Muscle of leg (tissue), 16 donors: ENCODE data around the gene ZDHHC14. TPM values are rescaled to one million over a fixed set of nuclear protein-coding genes. Genes with fewer than 3 reads are reported as not detected.
"Not testable (repeated sequence)": the region's sequence is repeated elsewhere in the genome, so short reads cannot be mapped to it uniquely, and the experiment has no call there.

Experiments used
- DNase-seq: peaks from one replicate; pipeline ENCODE4 v3.0.0; 2013
- H3K27ac ChIP-seq: one replicate; pipeline ENCODE4 v1.5.1; 2013; ENCODE audit warnings: mild to moderate bottlenecking, low read length, control low read depth
- H3K27me3 ChIP-seq: one replicate; pipeline ENCODE4 v1.6.1; 2013; ENCODE audit warnings: low read length; ENCODE audit not compliant: control insufficient read depth, insufficient read depth
- H3K36me3 ChIP-seq: one replicate; pipeline ENCODE4 v1.6.1; 2013; ENCODE audit warnings: low read length; ENCODE audit not compliant: control insufficient read depth, insufficient read depth
- H3K4me1 ChIP-seq: one replicate; pipeline ENCODE4 v1.6.1; 2013; ENCODE audit warnings: low read length; ENCODE audit not compliant: control insufficient read depth, insufficient read depth
- H3K4me3 ChIP-seq: one replicate; pipeline ENCODE4 v1.5.1; 2013; ENCODE audit warnings: low read length, control low read depth
- H3K9me3 ChIP-seq: replicated peaks from 2 replicates; pipeline ENCODE4 v1.6.1; 2013; ENCODE audit warnings: low read depth, low read length; ENCODE audit not compliant: control insufficient read depth
- WGBS: methylation state at CpG from one replicate; pipeline ENCODE4 v1.1.5; 2013; ENCODE audit warnings: missing lambda C conversion rate; ENCODE audit not compliant: insufficient coverage; 5-methylcytosine and 5-hydroxymethylcytosine counted together
- long read RNA-seq, 11 donors: transcript quantifications; one replicate each; lab custom pipeline, GENCODE V29; 2026
- polyA plus RNA-seq, 8 donors: library from polyadenylated mRNA; unstranded; fragments of 120-200 nt; gene quantifications; one replicate each; pipeline versions ENCODE4 v1.2.1 to v1.2.3, GENCODE V29; 2013; ENCODE audit warnings: inconsistent platforms in 1 of 8, low replicate concordance in 1 of 8; ENCODE audit not compliant: insufficient read length in 8 of 8, insufficient read depth in 1 of 8
- total RNA-seq: library from RNA; stranded (reverse); fragments of 120-200 nt; gene quantifications from one replicate; pipeline ENCODE4 v1.2.4, GENCODE V29; 2013

Gene ZDHHC14
- total RNA-seq (3.4 TPM), polyA plus RNA-seq (1 to 10 TPM; 4.0 to 8.9 (median 6.1) TPM)
- long read RNA-seq, donor 1, full-length matches to known transcripts: 1 of 1 reads
- long read RNA-seq, donor 1, partial matches to known transcripts: 0 of 1 reads
- long read RNA-seq, donor 1, other reads (novel, unspliced or antisense): 0 of 1 reads
- long read RNA-seq, donor 2: 0 reads
- long read RNA-seq, donor 3, full-length matches to known transcripts: 3 of 3 reads
- long read RNA-seq, donor 3, partial matches to known transcripts: 0 of 3 reads
- long read RNA-seq, donor 3, other reads (novel, unspliced or antisense): 0 of 3 reads
- long read RNA-seq, donor 4: 0 reads
- long read RNA-seq, donor 5, full-length matches to known transcripts: 2 of 2 reads
- long read RNA-seq, donor 5, partial matches to known transcripts: 0 of 2 reads
- long read RNA-seq, donor 5, other reads (novel, unspliced or antisense): 0 of 2 reads
- long read RNA-seq, donor 6, partial matches to known transcripts: 0 of 1 reads
- long read RNA-seq, donor 6, other reads (novel, unspliced or antisense): 0 of 1 reads
- long read RNA-seq, donor 7: 0 reads
- long read RNA-seq, donor 8, full-length matches to known transcripts: 1 of 1 reads
- long read RNA-seq, donor 8, partial matches to known transcripts: 0 of 1 reads
- long read RNA-seq, donor 8, other reads (novel, unspliced or antisense): 0 of 1 reads
- long read RNA-seq, donor 9: 0 reads
- long read RNA-seq, donor 10: 0 reads
- long read RNA-seq, donor 11: 0 reads

DNA sequence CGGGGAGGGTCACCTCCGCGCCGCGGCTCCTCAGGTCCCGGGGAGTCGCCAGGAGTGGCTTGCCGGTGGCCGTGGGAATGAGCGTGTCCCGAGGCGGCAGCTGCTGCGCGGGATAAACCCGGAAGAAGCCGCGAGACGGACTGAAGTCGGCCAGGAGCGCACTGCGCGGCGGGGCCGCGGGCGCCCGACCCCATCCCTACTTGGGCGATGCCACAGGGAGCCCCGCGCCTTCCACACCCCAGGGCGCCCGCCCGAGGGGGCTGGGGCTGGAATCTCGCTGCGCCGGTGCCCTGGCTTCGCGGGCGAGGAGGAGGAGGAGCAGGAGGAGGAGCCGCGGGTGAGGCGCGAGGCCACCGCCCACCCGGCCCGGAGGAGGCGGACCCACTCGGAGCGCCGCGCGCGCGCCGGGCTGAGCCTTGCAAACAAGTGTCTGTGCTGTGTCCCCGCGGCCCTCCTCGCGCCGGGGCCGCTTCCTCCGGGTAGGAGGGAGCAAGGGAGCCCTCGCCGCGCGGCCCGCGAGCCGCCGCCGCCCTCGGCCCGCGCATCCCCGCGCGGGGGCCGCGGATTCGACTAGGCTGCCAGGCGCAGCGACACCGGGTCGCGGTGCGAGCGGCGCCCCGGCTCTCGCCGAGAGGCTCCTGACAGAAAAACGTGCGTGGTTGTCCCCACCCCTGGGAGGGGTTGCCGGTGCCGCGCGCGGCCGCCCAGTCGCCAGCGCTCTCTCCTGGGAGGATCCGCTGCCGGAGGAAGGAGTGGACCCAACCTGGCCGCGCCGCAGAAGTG is at the start of gene ZDHHC14:
Gene ZDHHC14, plus strand, starts transcription at position 412 of the 783 bp plus-strand sequence.
- peak; percentile 94 for DNase-seq
- WGBS: under 1% methylated on average over 106 of the region's 106 CpGs
- peak within 1 kb of the TSS; percentile 88 for H3K4me3 ChIP-seq
- H3K27ac ChIP-seq: peak within 1 kb of the TSS; percentile 91
- no peaks in the 10 kb centered on the region for H3K36me3 ChIP-seq
- no peaks in the 10 kb centered on the region for H3K27me3 ChIP-seq
- peaks cover 9% of the 10 kb centered on the region for H3K4me1 ChIP-seq
- no peaks in the 10 kb centered on the region for H3K9me3 ChIP-seq

DNA sequence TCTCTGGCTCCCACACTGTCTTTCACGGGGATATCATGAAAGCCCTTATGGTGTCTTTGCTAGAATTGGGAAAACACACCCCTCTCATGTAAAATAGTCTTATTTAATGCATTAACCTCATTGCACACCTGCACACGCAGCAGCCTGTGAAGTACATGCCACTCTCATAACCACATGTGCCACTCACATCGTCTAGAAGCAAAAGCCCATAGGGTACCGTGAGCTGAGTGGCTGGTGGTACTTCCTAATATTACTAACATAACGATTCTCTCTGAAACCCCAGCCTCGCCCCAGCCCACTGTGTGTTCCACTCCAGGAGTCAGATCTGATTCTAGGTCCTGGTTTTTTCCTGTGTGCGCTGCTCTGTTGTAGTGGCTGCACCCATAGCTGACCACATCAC is 48.2 kb upstream of the ZDHHC14 start:
- Histone ChIP-seq H3K9me3 (no peaks in the 10 kb centered on the region), H3K27ac (no peak overlapping the region), H3K27me3 (peaks cover 7% of the 10 kb centered on the region), H3K36me3 (no peaks in the 10 kb centered on the region), H3K4me3 (no peak overlapping the region), H3K4me1 (no peaks in the 10 kb centered on the region)
- DNase-seq: no peak
- WGBS: 94% methylated on average over 3 of the region's 7 CpGs

DNA sequence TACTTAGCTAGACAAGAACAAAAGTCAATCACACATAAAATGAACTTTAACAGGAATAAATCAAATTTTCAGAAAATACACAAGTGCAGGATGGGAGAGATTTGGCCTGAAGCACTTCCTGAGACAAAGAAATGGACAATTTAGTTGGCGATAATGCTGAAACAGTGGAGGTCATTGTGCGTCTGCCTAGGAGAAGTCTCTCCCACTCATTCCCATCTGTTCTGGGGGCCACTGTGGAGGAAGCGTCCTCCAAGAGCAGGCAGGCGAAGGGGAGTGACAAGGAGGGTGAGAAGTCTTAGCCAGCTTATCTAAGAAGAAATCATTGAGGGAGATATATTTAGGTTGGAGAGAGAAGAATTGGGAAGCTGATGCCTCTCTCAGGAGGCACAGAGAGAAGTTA is 47.5 kb upstream of the ZDHHC14 start:
- Histone ChIP-seq H3K4me3 (no peak overlapping the region), H3K36me3 (no peaks in the 10 kb centered on the region), H3K9me3 (no peaks in the 10 kb centered on the region), H3K4me1 (no peaks in the 10 kb centered on the region), H3K27ac (no peak overlapping the region), H3K27me3 (peaks cover 7% of the 10 kb centered on the region)
- DNase-seq: no peak
- WGBS: no CpG with 5 or more reads among the region's 4 CpGs

DNA sequence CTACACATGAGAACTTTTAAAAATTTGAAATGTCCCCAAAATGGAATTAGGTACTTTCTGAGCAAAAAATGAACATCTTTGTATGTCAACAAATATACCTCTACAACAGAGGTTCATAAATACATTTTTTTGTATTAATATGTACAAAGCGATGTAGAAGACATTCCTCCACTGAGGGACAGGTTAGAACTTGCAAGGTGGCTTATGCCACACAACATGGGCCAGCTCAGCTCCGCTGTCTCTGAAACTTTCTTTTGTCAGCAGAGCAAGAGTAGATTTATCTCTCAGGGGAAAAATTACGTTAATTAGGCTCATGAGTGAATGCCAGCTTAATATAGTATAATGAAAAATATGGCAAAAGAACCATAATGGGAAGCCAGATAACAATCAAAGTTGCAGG is 47.0 kb upstream of the ZDHHC14 start:
- Histone ChIP-seq H3K27ac (no peak overlapping the region), H3K9me3 (no peaks in the 10 kb centered on the region), H3K27me3 (peaks cover 7% of the 10 kb centered on the region), H3K36me3 (no peaks in the 10 kb centered on the region), H3K4me3 (no peak overlapping the region), H3K4me1 (no peaks in the 10 kb centered on the region)
- WGBS: 100% methylated on average over 1 of the region's 3 CpGs
- DNase-seq: no peak

DNA sequence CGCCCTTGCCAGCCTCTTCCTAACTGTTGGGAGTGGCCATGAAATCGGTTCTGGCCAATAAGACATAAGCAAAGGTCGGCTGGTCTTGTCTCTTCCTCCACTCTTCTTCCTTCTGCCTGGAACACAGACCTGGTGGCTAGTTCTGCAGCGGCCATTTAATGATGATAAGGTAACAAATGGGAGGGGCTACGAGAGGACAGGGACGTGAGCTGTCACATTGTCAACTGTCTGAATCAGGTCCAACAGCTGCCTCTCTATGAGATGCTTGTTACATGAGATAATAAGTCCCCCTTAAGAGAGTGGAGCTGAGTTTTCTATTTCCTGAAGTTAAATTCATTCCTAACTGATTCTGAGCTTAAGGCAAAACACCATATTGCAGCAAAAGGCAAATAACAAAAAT is 45.2 kb upstream of the ZDHHC14 start:
- peak; percentile 42 for DNase-seq
- Histone ChIP-seq H3K36me3 (no peaks in the 10 kb centered on the region), H3K27ac (no peak overlapping the region), H3K9me3 (no peaks in the 10 kb centered on the region), H3K4me3 (no peak overlapping the region), H3K4me1 (no peaks in the 10 kb centered on the region), H3K27me3 (peaks cover 3% of the 10 kb centered on the region)
- WGBS: 28% methylated on average over 4 of the region's 6 CpGs

DNA sequence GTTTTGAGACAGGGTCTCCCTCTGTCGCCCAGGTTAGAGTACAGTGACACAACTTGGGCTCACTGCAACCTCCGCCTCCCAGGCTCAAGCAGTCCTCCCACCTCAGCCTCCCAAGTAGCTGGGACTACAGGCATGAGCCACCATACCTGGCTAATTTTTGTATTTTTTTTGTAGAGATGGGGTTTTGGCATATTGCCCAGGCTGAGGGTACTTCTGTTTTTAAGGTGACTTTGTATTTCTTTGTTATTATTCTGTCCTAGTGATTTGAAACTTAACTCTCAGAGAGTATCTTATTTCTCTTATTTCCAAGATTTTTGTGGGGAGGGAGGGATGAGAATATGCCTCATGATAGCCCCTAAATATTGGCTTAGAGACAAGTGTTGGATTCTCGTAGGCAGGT is 43.7 kb upstream of the ZDHHC14 start:
- not testable (repeated sequence) for DNase-seq, H3K4me3 ChIP-seq, H3K36me3 ChIP-seq, H3K4me1 ChIP-seq, H3K27me3 ChIP-seq, H3K27ac ChIP-seq, H3K9me3 ChIP-seq
- WGBS: no CpG with 5 or more reads among the region's 3 CpGs

DNA sequence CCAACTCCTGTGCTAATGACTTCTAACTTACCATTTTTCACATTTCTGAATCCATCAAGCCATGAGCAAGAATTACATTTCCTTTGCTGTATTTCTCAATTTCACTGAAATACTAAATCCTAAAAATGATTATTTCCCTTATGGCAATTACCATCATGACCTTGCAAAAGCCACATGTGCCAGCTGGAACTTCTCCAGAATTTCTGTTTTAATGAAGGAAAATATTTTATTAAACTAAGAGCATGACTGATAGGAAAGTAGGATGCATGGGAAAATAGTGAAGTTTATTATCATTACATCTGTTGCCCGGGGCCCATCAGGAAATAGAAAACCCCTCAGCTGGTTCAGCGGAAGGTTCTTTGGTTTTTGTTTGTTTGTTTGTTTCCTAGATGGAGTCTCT is 43.2 kb upstream of the ZDHHC14 start:
- H3K4me1 ChIP-seq: no peaks in the 10 kb centered on the region
- H3K36me3 ChIP-seq: no peaks in the 10 kb centered on the region
- no peaks in the 10 kb centered on the region for H3K9me3 ChIP-seq
- H3K27me3 ChIP-seq: peaks cover 3% of the 10 kb centered on the region
- DNase-seq: no peak
- WGBS: 100% methylated on average over 1 of the region's 2 CpGs
- H3K27ac ChIP-seq: no peak overlapping the region
- no peak overlapping the region for H3K4me3 ChIP-seq

DNA sequence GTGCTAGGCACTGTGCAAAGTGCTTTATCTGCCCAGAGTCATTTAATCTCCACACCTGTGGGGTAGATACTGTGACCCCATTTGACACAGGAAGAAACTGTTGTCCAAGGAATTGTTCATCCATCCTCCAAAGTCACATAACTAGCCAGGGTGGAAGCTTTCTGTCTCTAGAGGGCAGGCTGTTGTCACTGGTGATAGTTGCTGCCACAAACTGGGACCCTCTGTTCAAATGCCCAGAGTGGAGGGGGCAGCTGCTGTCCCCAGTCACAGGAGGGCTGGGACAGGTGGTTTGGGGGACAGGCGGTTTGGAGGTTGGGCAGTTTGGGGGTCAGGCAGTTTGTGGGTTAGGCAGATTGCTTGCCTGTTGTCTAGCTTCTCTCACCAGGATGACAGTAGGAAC is 41.6 kb upstream of the ZDHHC14 start:
- no peak overlapping the region for H3K4me3 ChIP-seq
- H3K27ac ChIP-seq: no peak overlapping the region
- no peaks in the 10 kb centered on the region for H3K27me3 ChIP-seq
- H3K9me3 ChIP-seq: no peaks in the 10 kb centered on the region
- no peaks in the 10 kb centered on the region for H3K4me1 ChIP-seq
- no peaks in the 10 kb centered on the region for H3K36me3 ChIP-seq
- no peak for DNase-seq
- 86% methylated on average over 1 of the region's 1 CpG for WGBS

DNA sequence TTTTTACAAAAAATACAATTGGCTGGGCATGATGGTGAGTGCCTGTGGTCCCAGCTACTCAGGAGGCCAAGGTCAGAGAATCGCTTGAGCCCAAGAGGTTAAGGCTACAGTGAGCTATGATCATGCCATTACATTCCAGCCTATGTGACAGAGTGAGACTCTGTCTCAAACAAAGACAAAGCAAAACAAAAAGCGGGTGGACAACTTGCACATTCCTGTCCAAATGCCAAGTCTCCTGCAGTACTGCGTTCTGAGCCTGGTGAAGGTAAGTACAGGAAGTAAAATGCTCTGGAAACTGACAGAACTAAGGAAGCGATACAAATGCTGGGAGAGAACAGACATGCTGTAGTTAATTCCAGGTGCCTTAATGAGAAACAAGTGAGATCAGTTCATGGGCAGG is 37.3 kb upstream of the ZDHHC14 start:
- H3K9me3 ChIP-seq: no peaks in the 10 kb centered on the region
- H3K36me3 ChIP-seq: no peaks in the 10 kb centered on the region
- no peak overlapping the region for H3K27ac ChIP-seq
- H3K4me3 ChIP-seq: no peak overlapping the region
- 46% methylated on average over 4 of the region's 4 CpGs for WGBS
- no peak for DNase-seq
- no peaks in the 10 kb centered on the region for H3K4me1 ChIP-seq
- H3K27me3 ChIP-seq: peaks cover 2% of the 10 kb centered on the region

DNA sequence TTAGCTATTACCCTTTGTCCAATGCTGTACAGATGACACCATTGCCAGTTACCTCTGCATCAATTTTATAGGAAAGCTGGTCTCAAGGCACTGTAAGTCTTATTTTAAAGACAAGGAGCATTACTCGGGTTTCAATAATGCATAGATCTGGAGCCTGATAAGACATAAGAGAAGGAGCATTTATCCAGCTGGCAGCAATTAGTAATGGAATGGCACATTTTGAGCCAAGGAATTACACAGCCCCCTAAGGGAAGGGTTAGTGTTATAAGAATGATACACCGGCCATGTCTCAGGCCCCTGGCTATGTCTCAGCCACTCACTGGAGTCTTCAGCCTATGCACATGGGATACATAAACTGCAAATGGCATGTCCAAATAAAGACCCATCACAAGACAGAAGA is 34.6 kb upstream of the ZDHHC14 start:
- WGBS: 100% methylated on average over 2 of the region's 2 CpGs
- H3K9me3 ChIP-seq: peaks cover 3% of the 10 kb centered on the region
- H3K36me3 ChIP-seq: no peaks in the 10 kb centered on the region
- H3K4me1 ChIP-seq: no peaks in the 10 kb centered on the region
- no peak overlapping the region for H3K27ac ChIP-seq
- H3K27me3 ChIP-seq: peaks cover 2% of the 10 kb centered on the region
- no peak for DNase-seq
- H3K4me3 ChIP-seq: no peak overlapping the region
